Hepatocyte (in vitro differentiated cells): Measurements from ENCODE around the gene MGAM2. TPM values are rescaled to one million over a fixed set of nuclear protein-coding genes. Genes with fewer than 3 reads are reported as not detected.

Source experiments
- DNase-seq: peaks from one replicate; pipeline ENCODE4 v3.0.0-alpha.2; 2016; ENCODE audit warnings: low spot score
- H2AFZ ChIP-seq: fragments of 200-600 bp; sonication (generic); 2 replicates; pipeline ENCODE4 v1.6.0; 2016; ENCODE audit warnings: antibody characterized with exemption, mild to moderate bottlenecking
- H3K27ac ChIP-seq: fragments of 200-600 bp; sonication (generic); 2 replicates; pipeline ENCODE4 v1.5.1; 2016; ENCODE audit warnings: mild to moderate bottlenecking
- H3K27me3 ChIP-seq: fragments of 200-600 bp; sonication (generic); 2 replicates; pipeline ENCODE4 v1.6.1; 2016
- H3K36me3 ChIP-seq: fragments of 200-600 bp; sonication (generic); replicated peaks from 2 replicates; pipeline ENCODE4 v1.5.1; 2016; ENCODE audit warnings: low read depth; ENCODE audit not compliant: insufficient read depth
- H3K4me1 ChIP-seq: fragments of 200-600 bp; sonication (generic); 2 replicates; pipeline ENCODE4 v1.5.1; 2016; ENCODE audit warnings: mild to moderate bottlenecking, moderate library complexity; ENCODE audit not compliant: insufficient read depth
- H3K4me2 ChIP-seq: fragments of 200-600 bp; sonication (generic); 2 replicates; pipeline ENCODE4 v1.6.0; 2016
- H3K4me3 ChIP-seq: fragments of 200-600 bp; sonication (generic); 2 replicates; pipeline ENCODE4 v1.5.1; 2016; ENCODE audit warnings: mild to moderate bottlenecking
- H3K79me2 ChIP-seq: fragments of 200-600 bp; sonication (generic); 2 replicates; pipeline ENCODE4 v1.6.0; 2017; ENCODE audit warnings: mild to moderate bottlenecking
- H3K9me2 ChIP-seq: fragments of 200-600 bp; sonication (generic); replicated peaks from 2 replicates; pipeline ENCODE4 v1.6.0; 2017; ENCODE audit warnings: mild to moderate bottlenecking; ENCODE audit not compliant: insufficient read depth
- H3K9me3 ChIP-seq: fragments of 200-600 bp; sonication (generic); 2 replicates; pipeline ENCODE4 v1.5.1; 2016; ENCODE audit warnings: low read depth, mild to moderate bottlenecking
- H4K20me1 ChIP-seq: fragments of 200-600 bp; sonication (generic); 2 replicates; pipeline ENCODE4 v1.6.0; 2016; ENCODE audit warnings: mild to moderate bottlenecking; ENCODE audit not compliant: insufficient read depth, poor library complexity, severe bottlenecking
- CTCF ChIP-seq: fragments of 200-600 bp; sonication (generic); IDR thresholded peaks from 2 replicates; pipeline ENCODE4 v1.5.1; 2016; ENCODE audit warnings: antibody characterized with exemption, mild to moderate bottlenecking; ENCODE audit not compliant: poor library complexity
- EZH2 ChIP-seq: fragments of 200-600 bp; sonication (generic); IDR thresholded peaks from 2 replicates; pipeline ENCODE4 v1.6.1; 2016; ENCODE audit warnings: antibody characterized with exemption, mild to moderate bottlenecking, borderline replicate concordance
- EZH2phosphoT487 ChIP-seq: fragments of 200-600 bp; sonication (generic); IDR thresholded peaks from one replicate; pipeline ENCODE4 v1.6.1; 2018; ENCODE audit warnings: antibody characterized with exemption, mild to moderate bottlenecking, low read depth, moderate library complexity; ENCODE audit not compliant: unreplicated experiment, severe bottlenecking
- WGBS: methylation state at CpG from one replicate; pipeline ENCODE4 v1.1.6; 2016; ENCODE audit warnings: low lambda C conversion rate; ENCODE audit errors: missing lambda C conversion rate; 5-methylcytosine and 5-hydroxymethylcytosine counted together
- polyA plus RNA-seq: library from polyadenylated mRNA; unstranded; fragments of >200 nt; fragmentation: Nextera tagmentation; extraction: Ambion mirVana; gene quantifications from 2 replicates; pipeline ENCODE4 v1.2.1, GENCODE V29; 2016
- total RNA-seq: library from RNA; depleted of rRNA; stranded (reverse); fragments of >200 nt; gene quantifications from 2 replicates; pipeline ENCODE4 v1.2.3, GENCODE V29; 2014

Gene MGAM2
- total RNA-seq (3.8 and 4.1 TPM in 2 replicates), polyA plus RNA-seq (0.23 and 1.6 TPM in 2 replicates)

GRCh38 chr7:142111499-142111898 lies at the start of gene MGAM2:
Gene MGAM2 (plus strand): TSS chr7:142111718. CDS start chr7:142116874, 5,156 bp downstream.
- 69% methylated on average over 4 of the region's 4 CpGs for WGBS
- H3K4me2 ChIP-seq, result peak within 1 kb of the TSS; percentile 61
- H2AFZ ChIP-seq, result no peak within 1 kb of the TSS
- H3K9me2 ChIP-seq, result no peaks in the 10 kb centered on the region
- H3K4me1 ChIP-seq, result no peaks in the 10 kb centered on the region
- H3K27ac ChIP-seq, result peak within 1 kb of the TSS; percentile 23
- H3K9me3 ChIP-seq, result no peaks in the 10 kb centered on the region
- H3K79me2 ChIP-seq, result no peaks in the 10 kb centered on the region
- H4K20me1 ChIP-seq, result no peaks in the 10 kb centered on the region
- peak; percentile 48 for DNase-seq
- no peak within 1 kb of the TSS for H3K4me3 ChIP-seq
- TF ChIP-seq EZH2, result no peak
- no peak for TF ChIP-seq CTCF
- no peak for TF ChIP-seq EZH2phosphoT487
- H3K36me3 ChIP-seq, result no peaks in the 10 kb centered on the region
- H3K27me3 ChIP-seq, result no peaks in the 10 kb centered on the region

DNA sequence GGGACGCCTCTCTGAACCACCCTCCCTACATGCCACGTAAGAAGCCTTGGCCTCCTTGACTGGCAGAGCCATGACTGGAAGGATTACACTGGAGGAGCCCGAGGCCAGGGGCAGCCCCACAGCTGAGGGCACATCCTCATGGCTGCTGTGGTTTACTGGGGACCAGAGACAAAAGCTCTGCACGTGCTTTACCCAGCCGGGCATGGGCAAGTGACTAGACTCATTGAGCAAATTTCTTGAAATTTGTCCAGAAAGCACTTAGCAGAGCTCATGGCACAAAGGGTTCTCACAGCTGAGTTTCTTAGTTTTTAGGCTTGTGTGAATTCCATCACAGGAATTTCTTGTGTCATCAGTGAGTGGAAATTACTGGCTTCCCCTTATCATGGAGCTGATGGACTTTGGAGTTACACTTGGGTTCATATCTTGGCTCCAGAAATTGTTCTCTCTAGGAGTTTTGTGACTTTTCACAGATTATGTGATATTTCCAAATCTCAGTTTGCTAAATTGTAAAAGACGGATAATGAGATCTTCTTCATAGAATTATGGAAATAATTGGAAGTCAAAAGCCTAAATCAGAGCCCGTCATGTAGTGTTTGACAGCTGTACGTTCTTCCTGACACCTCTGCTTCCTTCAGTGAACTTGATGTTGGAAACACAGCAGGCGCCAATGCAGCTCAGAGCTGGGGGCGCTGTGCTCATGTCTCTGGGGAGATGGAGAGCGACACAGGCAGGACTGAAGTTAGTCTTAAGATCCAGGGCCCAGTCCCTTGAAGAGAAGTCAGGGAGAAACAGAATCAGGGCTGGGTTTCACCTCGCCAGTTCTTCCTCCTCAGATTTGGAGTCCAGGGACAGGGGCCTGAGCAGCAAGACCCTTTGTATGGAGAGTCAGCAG lies 47.7 kb upstream of the MGAM2 start:
- Histone ChIP-seq H3K9me3 (no peaks in the 10 kb centered on the region), H3K27me3 (no peaks in the 10 kb centered on the region), H3K4me2 (peak overlapping the region; percentile 32), H2AFZ (no peak overlapping the region), H4K20me1 (no peaks in the 10 kb centered on the region), H3K79me2 (no peaks in the 10 kb centered on the region), H3K4me1 (peaks cover 6% of the 10 kb centered on the region), H3K4me3 (no peak overlapping the region), H3K36me3 (no peaks in the 10 kb centered on the region), H3K9me2 (no peaks in the 10 kb centered on the region), H3K27ac (peak overlapping the region; percentile 84)
- no peak for TF ChIP-seq EZH2phosphoT487
- no peak for TF ChIP-seq EZH2
- no peak for TF ChIP-seq CTCF
- DNase-seq, result peak; percentile 27
- 65% methylated on average over 12 of the region's 12 CpGs for WGBS

- TF ChIP-seq EZH2 (no peak), EZH2phosphoT487 (no peak), CTCF (no peak)
- H3K27me3 ChIP-seq, result no peaks in the 10 kb centered on the region
- no peak overlapping the region for H2AFZ ChIP-seq
- no peak overlapping the region for H3K27ac ChIP-seq
- H3K4me1 ChIP-seq, result peaks cover 6% of the 10 kb centered on the region
- H3K4me2 ChIP-seq, result no peak overlapping the region
- H4K20me1 ChIP-seq, result no peaks in the 10 kb centered on the region
- 87% methylated on average over 7 of the region's 8 CpGs for WGBS
- no peaks in the 10 kb centered on the region for H3K9me3 ChIP-seq
- H3K79me2 ChIP-seq, result no peaks in the 10 kb centered on the region
- DNase-seq, result no peak
- H3K4me3 ChIP-seq, result no peak overlapping the region
- H3K9me2 ChIP-seq, result no peaks in the 10 kb centered on the region
- H3K36me3 ChIP-seq, result no peaks in the 10 kb centered on the region
Measured at GRCh38 chr7:142066536-142066935, 45.0 kb upstream of the MGAM2 start.
